GM18861 (cell line): ENCODE results near the gene CMTM7.
"Not testable (repeated sequence)": the region's sequence is repeated elsewhere in the genome, so short reads cannot be mapped to it uniquely, and the experiment has no call there.

Source experiments
- ATAC-seq: cut with Tn5 transposase; IDR thresholded peaks from one replicate; pipeline ENCODE4 v1.9.1; 2021; ENCODE audit not compliant: unreplicated experiment

CMTM7 gene

GRCh38 chr3:32456429-32457130, 64.9 kb downstream of the CMTM7 start:
- ATAC-seq = no peak

DNA sequence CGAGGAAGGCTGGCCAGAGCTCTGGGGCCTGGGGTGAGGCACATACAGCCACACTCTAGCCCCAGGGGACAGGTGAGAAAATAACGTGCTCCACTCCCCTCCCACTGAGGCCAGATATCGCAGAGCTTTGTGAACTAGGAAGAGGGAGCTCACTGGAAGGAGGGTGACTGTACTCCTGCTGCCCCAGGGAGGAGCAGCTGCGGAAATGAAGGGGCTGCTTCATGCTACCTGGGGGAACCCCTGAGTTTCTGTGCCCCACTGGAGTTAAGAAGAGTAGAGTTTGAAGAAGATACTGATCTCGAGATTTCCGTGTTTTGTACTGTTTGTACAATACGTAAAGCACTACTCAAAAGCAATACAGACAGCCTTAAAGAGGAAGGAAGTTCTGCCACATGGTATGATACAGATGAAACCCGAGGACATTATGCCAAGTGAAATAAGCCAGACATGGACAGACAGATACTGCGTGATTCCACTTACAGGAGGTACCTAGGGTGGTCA, 66.4 kb downstream of the CMTM7 start:
- peak; percentile 34 for ATAC-seq

- no peak for ATAC-seq
Observed at GRCh38 chr3:32459450-32459849, 67.8 kb downstream of the CMTM7 start.

- peak; percentile 87 for ATAC-seq
Observed at GRCh38 chr3:32460031-32460749, 68.5 kb downstream of the CMTM7 start.

DNA sequence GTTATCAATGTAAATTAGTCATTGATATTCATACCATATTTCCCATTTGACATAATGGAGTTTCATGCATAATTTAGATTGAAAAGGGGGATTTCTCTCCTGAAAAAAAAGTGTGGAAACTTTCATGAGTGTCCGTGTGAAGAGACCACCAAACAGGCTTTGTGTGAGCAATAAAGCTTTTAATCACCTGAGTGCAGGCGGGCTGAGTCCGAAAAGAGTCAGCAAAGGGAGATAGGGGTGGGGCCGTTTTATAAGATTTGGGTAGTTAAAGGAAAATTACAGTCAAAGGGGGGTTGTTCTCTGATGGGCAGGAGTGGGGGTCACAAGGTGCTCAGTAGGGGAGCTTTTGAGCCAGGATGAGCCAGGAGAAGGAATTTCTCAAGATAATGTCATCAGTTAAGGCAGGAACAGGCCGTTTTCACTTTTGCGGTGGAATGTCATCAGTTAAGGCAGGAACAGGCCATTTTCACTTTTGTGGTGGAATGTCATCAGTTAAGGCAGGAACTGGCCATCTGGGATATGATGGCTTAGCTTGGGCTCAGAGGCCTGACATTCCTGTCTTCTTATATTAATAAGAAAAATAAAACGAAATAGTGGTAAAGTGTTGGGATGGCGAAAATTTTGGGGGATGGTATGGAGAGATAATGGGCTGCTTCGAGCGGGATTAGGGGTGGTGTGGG, 69.3 kb downstream of the CMTM7 start:
- ATAC-seq = not testable (repeated sequence)

DNA sequence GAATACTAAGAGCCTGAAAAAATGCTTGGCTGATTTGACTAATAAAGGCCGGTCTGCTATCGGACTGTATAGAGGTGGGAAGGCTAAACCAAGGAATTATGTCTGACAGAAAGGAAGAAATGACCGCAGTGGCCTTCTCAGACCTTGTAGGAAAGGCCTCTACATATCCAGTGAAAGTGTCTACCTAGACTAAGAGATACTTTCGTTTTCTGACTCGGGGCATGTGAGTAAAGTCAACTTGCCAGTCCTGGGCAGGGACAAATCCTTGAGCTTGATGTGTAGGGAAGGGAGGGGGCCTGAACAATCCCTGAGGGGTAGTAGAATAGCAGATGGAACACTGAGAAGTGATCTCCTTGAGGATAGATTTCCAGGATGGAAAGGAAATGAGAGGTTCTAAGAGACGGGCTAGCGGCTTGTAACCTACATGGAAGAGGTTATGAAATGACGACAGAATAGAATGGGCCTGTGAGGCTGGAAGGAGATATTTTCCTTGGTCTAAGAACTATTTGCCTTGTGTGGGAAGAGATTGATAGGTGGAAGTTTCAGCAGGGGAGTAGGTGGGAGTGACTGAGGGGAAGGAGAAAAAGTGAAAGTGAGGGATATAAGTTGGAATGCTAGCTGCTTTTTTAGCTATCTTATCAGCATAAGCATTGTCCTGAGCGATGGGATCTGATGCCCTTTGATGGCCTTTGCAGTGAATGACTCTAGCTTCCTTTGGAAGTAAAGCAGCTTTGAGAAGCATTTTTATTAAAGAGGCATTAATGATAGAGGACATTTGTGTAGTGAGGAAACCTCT, 70.7 kb downstream of the CMTM7 start:
- ATAC-seq = not testable (repeated sequence)

- not testable (repeated sequence) for ATAC-seq
Observed at GRCh38 chr3:32463415-32463814, 71.8 kb downstream of the CMTM7 start.

DNA sequence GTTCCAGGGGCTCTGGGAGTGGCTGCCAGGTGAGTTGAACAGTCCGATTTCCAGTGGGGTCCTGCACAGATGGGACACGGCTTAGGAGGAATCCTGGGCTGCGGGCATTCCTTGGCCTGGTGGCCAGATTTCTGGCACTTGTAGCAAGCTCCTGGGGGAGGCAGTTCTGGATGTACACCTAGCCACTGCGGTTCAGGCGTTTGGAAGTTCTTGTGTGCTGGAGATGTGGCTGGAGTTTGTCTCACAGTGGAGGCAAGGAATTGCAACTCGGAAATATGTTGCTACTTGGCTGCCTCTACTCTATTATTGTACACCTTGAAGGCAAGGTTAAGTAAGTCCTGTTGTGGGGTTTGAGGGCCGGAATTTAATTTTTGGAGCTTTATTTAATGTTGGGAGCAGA, 73.1 kb downstream of the CMTM7 start:
- ATAC-seq = not testable (repeated sequence)

GRCh38 chr3:32466808-32467207, 75.2 kb downstream of the CMTM7 start:
- ATAC-seq = not testable (repeated sequence)

GRCh38 chr3:32467333-32468070, 75.8 kb downstream of the CMTM7 start:
- peak; percentile 37 for ATAC-seq

GRCh38 chr3:32469151-32469874, 77.7 kb downstream of the CMTM7 start:
- ATAC-seq = peak; percentile 20

- ATAC-seq = no peak
Observed at GRCh38 chr3:32470362-32470761, 78.7 kb downstream of the CMTM7 start.

DNA sequence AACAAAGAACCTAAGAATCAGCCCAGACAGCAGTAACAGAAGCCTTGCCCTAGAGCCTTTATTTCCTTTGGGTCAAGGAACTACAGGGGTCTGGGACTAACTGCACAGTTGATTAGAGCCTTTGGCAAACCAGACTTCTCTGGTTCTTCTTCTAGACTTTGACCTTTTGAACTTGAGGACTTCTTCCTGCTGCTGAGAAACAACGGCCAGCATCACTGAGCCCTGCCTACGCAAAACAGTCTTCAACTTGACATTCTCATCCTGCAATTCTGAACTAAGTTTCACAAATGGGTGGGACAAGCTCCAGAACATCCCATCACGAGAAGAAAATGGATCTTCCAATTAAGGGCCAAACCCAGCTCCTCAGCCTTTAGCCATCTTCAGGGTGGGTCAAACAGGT, 79.6 kb downstream of the CMTM7 start:
- ATAC-seq = no peak

- not testable (repeated sequence) for ATAC-seq
Observed at GRCh38 chr3:32472151-32472550, 80.5 kb downstream of the CMTM7 start.

DNA sequence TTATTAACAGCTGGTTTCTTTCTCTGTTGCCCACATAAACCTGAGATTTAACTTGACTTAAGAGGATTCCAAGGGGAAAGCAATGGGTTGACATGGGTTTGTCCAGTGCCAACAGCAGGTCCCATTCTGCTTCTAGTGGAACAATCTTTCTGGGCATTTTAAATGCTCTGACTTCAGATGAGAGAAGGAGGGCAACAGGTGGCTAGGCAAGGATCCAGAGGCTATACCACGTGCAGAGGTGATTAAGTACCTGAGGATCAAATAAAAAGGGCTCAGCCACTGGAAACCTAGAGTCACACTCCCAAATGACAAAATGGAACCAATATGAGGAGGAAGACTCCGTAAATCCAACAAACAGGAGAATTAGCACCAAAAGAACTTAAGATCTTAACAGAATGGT, 82.5 kb downstream of the CMTM7 start:
- no peak for ATAC-seq

DNA sequence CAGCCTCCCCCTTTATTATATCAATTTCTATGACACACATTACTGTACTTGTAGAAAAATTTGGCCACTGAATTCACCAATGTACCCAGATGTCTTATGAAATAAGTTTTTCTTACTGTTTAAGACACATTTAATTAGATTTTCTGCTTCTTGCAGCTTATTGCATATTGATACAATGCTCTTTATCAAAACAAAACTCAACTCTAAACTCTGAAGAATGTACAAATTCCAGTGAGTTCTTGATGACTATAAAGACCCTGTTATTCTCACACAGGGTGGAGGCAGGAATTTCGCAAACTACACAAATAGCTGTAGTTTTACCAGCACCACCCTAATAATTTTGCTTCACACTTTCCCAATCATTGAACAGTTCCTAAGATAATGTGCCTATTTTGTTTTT, 89.0 kb downstream of the CMTM7 start:
- no peak for ATAC-seq

- ATAC-seq = no peak
Observed at GRCh38 chr3:32481791-32482631, 90.4 kb downstream of the CMTM7 start.

DNA sequence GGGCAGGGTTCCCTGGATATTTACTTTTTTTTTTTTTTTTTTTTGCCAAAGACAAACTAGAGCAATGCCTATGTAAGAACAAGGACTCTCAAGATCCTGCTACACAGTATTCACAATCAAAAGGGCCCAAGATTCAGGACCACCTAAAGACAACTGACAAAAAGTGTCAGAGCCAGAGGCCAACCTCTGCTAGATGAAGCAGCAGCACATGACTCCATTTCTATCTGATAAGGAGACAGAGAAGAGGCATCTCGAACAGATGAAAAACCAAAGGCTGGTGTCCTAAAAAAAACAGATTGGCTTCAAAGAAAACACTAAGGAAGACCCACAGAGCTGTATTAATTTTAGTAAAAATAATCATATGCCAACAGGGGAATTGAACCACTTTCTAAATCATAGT, 91.0 kb downstream of the CMTM7 start:
- no peak for ATAC-seq

DNA sequence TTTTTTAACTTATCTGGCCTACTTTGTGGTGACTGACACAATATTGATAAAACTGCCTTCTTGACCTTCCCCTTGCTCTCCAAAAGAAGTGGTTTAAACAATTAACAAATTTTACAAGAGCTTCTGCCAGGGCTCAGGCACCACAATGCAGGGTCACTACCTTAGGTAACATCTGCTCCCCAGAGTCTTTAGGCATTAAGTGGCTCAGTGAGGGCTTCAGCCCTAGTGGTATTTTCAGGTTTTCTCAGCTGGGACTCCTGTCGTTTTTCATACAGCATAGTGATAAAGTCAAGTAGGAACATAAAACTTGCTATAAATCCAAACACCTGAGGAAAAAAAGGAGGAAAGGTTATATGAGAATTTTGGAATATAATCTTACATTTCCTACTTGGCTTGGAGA, 92.1 kb downstream of the CMTM7 start:
- ATAC-seq = no peak
